Spleen (tissue), 11 donors: ENCODE measurements around the gene ALX1. TPM values are rescaled to one million over a fixed set of nuclear protein-coding genes. Genes with fewer than 3 reads are reported as not detected.

Experiments used
- DNase-seq: peaks from one replicate; pipeline ENCODE4 v3.0.0-alpha.2; 2020
- H3K27ac ChIP-seq, 8 donors: fragments of 200-600 bp; sonication (generic) in 7 of 8; 1 replicate in 4 of 8; 2 replicates in 4 of 8; pipeline versions ENCODE4 v1.5.0 to v1.8.0; 2016 to 2021; ENCODE audit warnings: inconsistent platforms in 4 of 8, mild to moderate bottlenecking in 4 of 8, moderate library complexity in 1 of 8
- H3K27me3 ChIP-seq, 7 donors: fragments of 200-600 bp; sonication (generic) in 6 of 7; replicated peaks in 1 of 7; 1 replicate in 4 of 7; 2 replicates in 3 of 7; pipeline versions ENCODE4 v1.5.0 to v1.8.0; 2016 to 2021; ENCODE audit warnings: inconsistent platforms in 3 of 7, mild to moderate bottlenecking in 1 of 7
- H3K36me3 ChIP-seq, 6 donors: fragments of 200-600 bp; sonication (generic) in 5 of 6; 1 replicate in 4 of 6; 2 replicates in 2 of 6; pipeline versions ENCODE4 v1.5.0 to v1.8.0; 2016 to 2021; ENCODE audit warnings: inconsistent platforms in 2 of 6
- H3K4me1 ChIP-seq, 6 donors: fragments of 200-600 bp; sonication (generic) in 5 of 6; 1 replicate in 3 of 6; 2 replicates in 3 of 6; pipeline versions ENCODE4 v1.5.0 to v1.8.0; 2016 to 2021; ENCODE audit warnings: inconsistent platforms in 3 of 6
- H3K4me3 ChIP-seq, 8 donors: fragments of 200-600 bp; sonication (generic) in 7 of 8; 1 replicate in 4 of 8; 2 replicates in 4 of 8; pipeline versions ENCODE4 v1.5.0 to v1.8.0; 2016 to 2021; ENCODE audit warnings: inconsistent platforms in 4 of 8, mild to moderate bottlenecking in 4 of 8, moderate library complexity in 2 of 8
- H3K9me3 ChIP-seq, 8 donors: fragments of 200-600 bp; sonication (generic) in 7 of 8; 1 replicate in 4 of 8; 2 replicates in 4 of 8; pipeline versions ENCODE4 v1.5.0 to v1.8.0; 2016 to 2021; ENCODE audit warnings: inconsistent platforms in 4 of 8
- CTCF ChIP-seq, 11 experiments: fragments of 200-600 bp in 7 of 11; fragments of 450-650 bp in 4 of 11; sonication (generic) in 4 of 11; IDR thresholded peaks in 8 of 11; conservative IDR thresholded peaks in 3 of 11; 1 replicate in 7 of 11; 2 replicates in 4 of 11; pipeline versions ENCODE4 v1.4.0 to v1.8.0; 2016 to 2021; ENCODE audit warnings: antibody characterized with exemption in 11 of 11, inconsistent platforms in 4 of 11, mild to moderate bottlenecking in 1 of 11
- POLR2A ChIP-seq, 3 donors: fragments of 450-650 bp; IDR thresholded peaks; one replicate each; pipeline ENCODE4 v1.5.1; 2017; ENCODE audit warnings: antibody characterized with exemption in 3 of 3, mild to moderate bottlenecking in 1 of 3
- POLR2AphosphoS5 ChIP-seq, 3 donors: sonication (generic); formaldehyde crosslinking; IDR thresholded peaks; one replicate each; pipeline ENCODE4 v1.5.1; 2017; ENCODE audit warnings: antibody characterized with exemption in 3 of 3
- WGBS, 5 donors: extraction: QIAGEN DNeasy Blood & Tissue Kit in 3 of 5; methylation state at CpG; one replicate each; pipeline versions ENCODE4 v1.1.5 to v1.1.7; 2013 to 2018; 5-methylcytosine and 5-hydroxymethylcytosine counted together
- intact Hi-C: fragments of 100-400 bp; cut with DNase I; formaldehyde crosslinking; loops from one replicate; pipeline ENCODE4 v1.15.0; 2023; ENCODE audit warnings: low total_unique reads
- polyA plus RNA-seq, 3 donors: library from polyadenylated mRNA; stranded (reverse); fragments of 200-250 nt; gene quantifications; one replicate each; pipeline ENCODE4 v1.2.1, GENCODE V29; 2013
- total RNA-seq, 7 donors: library from RNA; depleted of rRNA in 3 of 7; stranded (reverse); fragments of >200 nt in 3 of 7; fragmentation: NEBNext Ultra II Directional in 4 of 7; extraction: Animal tissue kit (Norgen Biotek cat#: 25700) in 4 of 7; gene quantifications; one replicate each; pipeline versions ENCODE4 v1.1.0 to v1.2.1, GENCODE V29; 2016 to 2021
- donor health status: healthy with polysubstance abuse.
- donor health status: DM: no; HTN: no; CAD: no; lungs with moderate emphysema.
- donor health status: DM: no; HTN: no; CAD: no.
- donor health status: Bipolar disorder and iron deficiency.
- donor health status: healthy.
- donor health status: DM: no; HTN: no; CAD: no.
- donor health status: DM: yes; HTN: yes; CAD: no.

Gene ALX1
- total and polyA plus RNA-seq, 10 donors, result not detected

DNA sequence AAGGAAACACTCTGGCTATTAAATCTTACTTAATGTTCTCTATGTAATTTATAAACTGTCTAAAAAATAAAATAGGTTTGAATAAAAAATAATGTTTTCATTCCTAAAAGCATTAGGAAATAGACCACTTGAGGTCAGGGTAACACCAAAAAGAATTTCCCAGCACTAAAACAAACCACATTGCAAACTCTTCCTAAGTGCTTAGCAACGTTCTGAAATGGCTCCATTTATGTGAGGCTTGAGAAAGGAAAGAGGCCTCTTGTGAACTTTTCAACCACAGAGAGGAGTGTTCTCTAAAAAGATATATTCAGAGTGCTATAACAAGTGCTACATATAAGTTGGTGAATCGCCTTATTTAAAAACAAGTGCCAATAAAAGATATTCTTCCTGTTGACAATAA, 42.7 kb downstream of the ALX1 start:
- Histone ChIP-seq H3K4me1 (no peaks in the 10 kb centered on the region), H3K36me3 (no peaks in the 10 kb centered on the region), H3K4me3 (no peak overlapping the region), H3K9me3 (no peaks in the 10 kb centered on the region), H3K27me3 (no peaks in the 10 kb centered on the region), H3K27ac (no peak overlapping the region)
- TF ChIP-seq CTCF (IDR thresholded peaks at IDR 0.05 in 8 of 11, conservative IDR thresholded peaks at IDR 0.05 in 3 of 11) (no peak), POLR2AphosphoS5 (IDR thresholded peaks at IDR 0.05) (no peak), POLR2A (IDR thresholded peaks at IDR 0.05) (no peak)
- intact Hi-C loops, result no loop called here
- DNase-seq, result no peak
- WGBS, 5 donors, result 40 to 51% (median 47%) methylated on average over 2 of the region's 2 CpGs

DNA sequence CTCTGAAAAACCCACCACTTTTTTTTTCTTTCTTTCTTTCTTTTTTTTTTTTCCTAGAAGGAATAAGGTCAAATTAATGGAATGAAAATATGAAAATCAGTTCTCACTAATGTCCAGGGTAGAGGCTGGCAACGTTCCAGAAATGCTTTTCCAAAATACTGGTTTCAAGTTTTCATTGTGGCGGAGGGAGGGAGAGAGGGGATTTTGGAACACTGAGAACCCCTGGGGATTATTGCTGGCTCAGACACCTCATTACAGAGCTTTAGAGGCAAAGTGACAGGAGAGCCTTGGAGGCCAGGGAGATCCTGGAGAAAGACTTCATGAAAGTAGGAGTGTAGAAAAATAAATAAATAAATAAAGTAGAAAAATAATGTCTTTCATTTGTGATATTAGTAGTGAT, 45.4 kb downstream of the ALX1 start:
- H3K4me3 ChIP-seq, result no peak overlapping the region
- TF ChIP-seq CTCF (IDR thresholded peaks at IDR 0.05 in 8 of 11, conservative IDR thresholded peaks at IDR 0.05 in 3 of 11) (no peak), POLR2AphosphoS5 (IDR thresholded peaks at IDR 0.05) (no peak), POLR2A (IDR thresholded peaks at IDR 0.05) (no peak)
- 50 to 57% (median 55%) methylated on average over 2 of the region's 2 CpGs for WGBS, 5 donors
- no peaks in the 10 kb centered on the region for H3K27me3 ChIP-seq
- H3K36me3 ChIP-seq, result no peaks in the 10 kb centered on the region
- H3K27ac ChIP-seq, result no peak overlapping the region
- no peaks in the 10 kb centered on the region for H3K9me3 ChIP-seq
- intact Hi-C loops, result no loop called here
- no peak for DNase-seq
- H3K4me1 ChIP-seq, result no peaks in the 10 kb centered on the region

DNA sequence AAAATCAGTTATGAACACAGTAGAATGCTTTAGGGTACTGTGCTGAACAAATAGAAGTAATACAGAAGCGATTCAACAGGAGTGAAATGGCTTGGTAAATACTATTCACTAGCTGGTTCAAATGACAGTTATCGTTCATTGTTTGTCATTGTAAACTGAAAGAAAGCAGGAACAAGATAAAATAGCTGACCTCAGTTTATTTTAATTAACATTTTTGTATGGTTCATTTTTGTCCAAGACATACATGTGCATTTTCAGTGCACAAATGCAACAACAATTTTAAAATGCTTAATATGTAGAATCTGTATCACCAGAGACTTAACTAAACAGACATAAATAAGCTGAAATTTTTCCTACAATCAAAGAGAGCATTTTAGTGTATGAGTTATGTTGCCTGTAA, 49.9 kb downstream of the ALX1 start:
- H3K9me3 ChIP-seq, result no peaks in the 10 kb centered on the region
- WGBS, 5 donors, result 73 to 86% (median 80%) methylated on average over 2 of the region's 2 CpGs
- intact Hi-C loops, result no loop called here
- no peak for DNase-seq
- H3K36me3 ChIP-seq, result no peaks in the 10 kb centered on the region
- no peak overlapping the region for H3K4me3 ChIP-seq
- no peak for TF ChIP-seq POLR2A (IDR thresholded peaks at IDR 0.05)
- no peak for TF ChIP-seq CTCF (IDR thresholded peaks at IDR 0.05 in 8 of 11, conservative IDR thresholded peaks at IDR 0.05 in 3 of 11)
- TF ChIP-seq POLR2AphosphoS5 (IDR thresholded peaks at IDR 0.05), result no peak
- no peaks in the 10 kb centered on the region for H3K4me1 ChIP-seq
- H3K27me3 ChIP-seq, result no peaks in the 10 kb centered on the region
- H3K27ac ChIP-seq, result no peak overlapping the region

- no peak for DNase-seq
- 50 to 70% (median 65%) methylated on average over 1 of the region's 1 CpG for WGBS, 5 donors
- H3K27me3 ChIP-seq, result no peaks in the 10 kb centered on the region
- no peaks in the 10 kb centered on the region for H3K9me3 ChIP-seq
- no peak overlapping the region for H3K4me3 ChIP-seq
- no peak overlapping the region for H3K27ac ChIP-seq
- no peaks in the 10 kb centered on the region for H3K36me3 ChIP-seq
- H3K4me1 ChIP-seq, result no peaks in the 10 kb centered on the region
- TF ChIP-seq POLR2AphosphoS5 (IDR thresholded peaks at IDR 0.05) (no peak), POLR2A (IDR thresholded peaks at IDR 0.05) (no peak), CTCF (IDR thresholded peaks at IDR 0.05 in 8 of 11, conservative IDR thresholded peaks at IDR 0.05 in 3 of 11) (no peak)
- intact Hi-C loops, result no loop called here
These were observed 68.8 kb downstream of the ALX1 start for GRCh38 chr12:85348779-85349178.
